Endothelial cell of umbilical vein (primary cell): ENCODE data around the gene SPINK9.

ENCODE experiments used
- CTCF ChIP-seq, 2 donors: IDR thresholded peaks; 1 replicate in 1 of 2; 2 replicates in 1 of 2; pipeline ENCODE4 v1.5.1; 2011; ENCODE audit warnings: low read length in 2 of 2, mild to moderate bottlenecking in 2 of 2, moderate library complexity in 2 of 2, control low read depth in 1 of 2, inconsistent platforms in 1 of 2, low read depth in 1 of 2; ENCODE audit not compliant: insufficient read depth in 1 of 2; ENCODE audit errors: extremely low read depth in 1 of 2
- EZH2 ChIP-seq: IDR thresholded peaks from 2 replicates; pipeline ENCODE4 v1.6.1; 2012; ENCODE audit warnings: borderline replicate concordance, low read depth, mild to moderate bottlenecking, moderate library complexity, low read length, inconsistent platforms; ENCODE audit not compliant: severe bottlenecking
- FOS ChIP-seq: IDR thresholded peaks from 2 replicates; pipeline ENCODE4 v1.6.1; 2011; ENCODE audit warnings: mild to moderate bottlenecking, low read length, moderate library complexity, borderline replicate concordance; ENCODE audit not compliant: insufficient read depth
- GATA2 ChIP-seq: IDR thresholded peaks from 2 replicates; pipeline ENCODE4 v1.7.0; 2011; ENCODE audit warnings: low read depth, mild to moderate bottlenecking, moderate library complexity, mixed read lengths, low read length; ENCODE audit not compliant: insufficient read length, insufficient read depth
- MAX ChIP-seq: IDR thresholded peaks from 2 replicates; pipeline ENCODE4 v1.6.1; 2011; ENCODE audit not compliant: insufficient read depth, insufficient read length
- POLR2AphosphoS5 ChIP-seq: IDR thresholded peaks from 2 replicates; pipeline ENCODE4 v1.6.1; 2012; ENCODE audit warnings: low read depth, mild to moderate bottlenecking, control low read depth, low read length, moderate library complexity; ENCODE audit not compliant: insufficient read depth

DNA sequence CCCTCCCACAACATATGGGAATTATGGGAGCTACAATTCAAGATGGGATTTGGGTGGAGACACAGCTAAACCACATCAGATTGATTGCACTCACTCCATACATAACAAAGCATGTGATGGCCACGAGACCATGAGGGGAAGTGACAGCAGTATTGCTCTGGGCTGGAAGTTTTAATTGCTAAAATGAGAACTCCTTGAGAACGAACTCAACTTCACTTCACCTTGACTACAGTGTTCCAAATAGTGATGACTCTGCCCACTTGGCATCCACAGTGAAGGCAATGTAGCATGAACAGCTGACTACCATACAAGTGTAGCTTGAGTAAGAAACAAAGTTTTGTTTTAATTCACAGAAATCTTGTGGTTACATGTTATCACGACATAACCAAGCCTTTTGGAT, 23.9 kb upstream of the SPINK9 start:
- TF ChIP-seq MAX (no peak), POLR2AphosphoS5 (no peak), CTCF (IDR thresholded peaks at IDR 0.05; ENCODE audit: extremely low read depth in 1 of 2, insufficient read depth in 1 of 2, low read depth in 1 of 2, low read length in 2 of 2) (no peak), EZH2 (no peak), GATA2 (no peak), FOS (no peak)
